ENCODE results near the gene IL20.

GRCh38 chr1:206863266-206863665 is 2.2 kb upstream of the IL20 start:
- no peak for TF ChIP-seq CTCF (IDR thresholded peaks at IDR 0.05; ENCODE audit: poor library complexity, severe bottlenecking)
- no peak for TF ChIP-seq POLR2AphosphoS5 (IDR thresholded peaks at IDR 0.05)
- TF ChIP-seq RAD21 (conservative IDR thresholded peaks at IDR 0.05) = no peak
- no peak for TF ChIP-seq TAF1 (IDR thresholded peaks at IDR 0.05; ENCODE audit: low read depth)
- no peak for TF ChIP-seq EP300 (conservative IDR thresholded peaks at IDR 0.05; ENCODE audit: poor library complexity, severe bottlenecking)
